Adrenal gland (tissue), 12 donors: Measurements from ENCODE around the gene ACADS. TPM values are rescaled to one million over a fixed set of nuclear protein-coding genes. Genes with fewer than 3 reads are reported as not detected.
A peak's percentile ranks its signal among the peaks of the same experiment; 100 is the strongest.

Experiments used
- DNase-seq, 7 donors: peaks; one replicate each; pipeline ENCODE4 v3.0.0-alpha.2; 2019 to 2020
- H3K27ac ChIP-seq, 5 donors: fragments of 200-600 bp; sonication (generic) in 4 of 5; 1 replicate in 3 of 5; 2 replicates in 2 of 5; pipeline versions ENCODE4 v1.5.1 to v1.8.0; 2016 to 2020; ENCODE audit warnings: mild to moderate bottlenecking in 1 of 5
- H3K27me3 ChIP-seq: fragments of 200-600 bp; 2 replicates; pipeline ENCODE4 v1.8.0; 2021
- H3K36me3 ChIP-seq, 2 donors: fragments of 200-600 bp; replicated peaks in 1 of 2; 1 replicate in 1 of 2; 2 replicates in 1 of 2; pipeline versions ENCODE4 v1.5.1 to v1.8.0; 2018 to 2022
- H3K4me1 ChIP-seq, 2 donors: fragments of 200-600 bp; replicated peaks in 1 of 2; 1 replicate in 1 of 2; 2 replicates in 1 of 2; pipeline versions ENCODE4 v1.5.1 to v1.8.0; 2018 to 2021
- H3K4me3 ChIP-seq, 4 donors: fragments of 200-600 bp; sonication (generic) in 3 of 4; one replicate each; pipeline ENCODE4 v1.5.1; 2016 to 2018
- H3K9me3 ChIP-seq, 3 donors: fragments of 200-600 bp; sonication (generic) in 1 of 3; replicated peaks in 1 of 3; 1 replicate in 2 of 3; 2 replicates in 1 of 3; pipeline versions ENCODE4 v1.5.1 to v1.8.0; 2016 to 2021
- CTCF ChIP-seq, 6 experiments: fragments of 450-650 bp in 4 of 6; fragments of 200-600 bp in 2 of 6; sonication (generic) in 1 of 6; IDR thresholded peaks; 1 replicate in 5 of 6; 2 replicates in 1 of 6; pipeline versions ENCODE4 v1.5.1 to v1.8.0; 2016 to 2021; ENCODE audit warnings: antibody characterized with exemption in 6 of 6, mild to moderate bottlenecking in 2 of 6, moderate library complexity in 1 of 6
- POLR2A ChIP-seq, 2 donors: fragments of 450-650 bp; IDR thresholded peaks; one replicate each; pipeline ENCODE4 v1.6.1; 2017; ENCODE audit warnings: antibody characterized with exemption in 2 of 2, mild to moderate bottlenecking in 2 of 2, moderate library complexity in 1 of 2
- WGBS, 4 donors: extraction: QIAGEN DNeasy Blood & Tissue Kit in 2 of 4; methylation state at CpG; one replicate each; pipeline versions ENCODE4 v1.1.5 to v1.1.7; 2013 to 2017; 5-methylcytosine and 5-hydroxymethylcytosine counted together
- intact Hi-C, 2 donors: fragments of 100-400 bp; cut with DNase I; formaldehyde crosslinking; loops; one replicate each; pipeline versions ENCODE4 v1.14.1 to v1.15.0; 2022 to 2023
- polyA plus RNA-seq, 3 donors: library from polyadenylated mRNA; stranded (reverse); fragments of 200-250 nt in 2 of 3; fragments of 350-450 nt in 1 of 3; fragmentation: Illumina TruSeq in 1 of 3; extraction: RNeasy Lipid Tissue Mini Kit (QIAGEN cat#74804) in 1 of 3; gene quantifications; one replicate each; pipeline ENCODE4 v1.2.3, GENCODE V29; 2013 to 2014
- total RNA-seq, 9 donors: library from RNA; depleted of rRNA in 4 of 9; stranded (reverse); fragments of >200 nt in 4 of 9; fragments of 120-200 nt in 1 of 9; fragmentation: NEBNext Ultra II Directional in 1 of 9; extraction: Animal tissue kit (Norgen Biotek cat#: 25700) in 1 of 9; gene quantifications; one replicate each; pipeline versions ENCODE4 v1.1.0 to v1.2.4, GENCODE V29; 2013 to 2023
- donor health status: healthy with polysubstance abuse.
- donor health status: Bipolar disorder and iron deficiency.
- donor health status: DM: yes; HTN: yes; CAD: no.
- donor health status: DM: no; HTN: no; CAD: no.
- donor health status: DM: no; HTN: no; CAD: no.
- donor health status: DM: yes; HTN: yes; CAD: no.

Gene ACADS
- total and polyA plus RNA-seq, 12 donors, result 6.2 to 179 (median 81.0) TPM

- intact Hi-C loops, result no loop called here
- H3K27me3 ChIP-seq, result no peaks in the 10 kb centered on the region
- peaks cover 0 to 54% of the 10 kb centered on the region in 2 donors for H3K36me3 ChIP-seq
- H3K27ac ChIP-seq, result peak overlapping the region in 1 of 5 donors; percentile 93
- no peak for TF ChIP-seq CTCF (IDR thresholded peaks at IDR 0.05)
- TF ChIP-seq POLR2A (IDR thresholded peaks at IDR 0.05), result no peak
- H3K4me3 ChIP-seq, result no peak overlapping the region
- no peaks in the 10 kb centered on the region for H3K9me3 ChIP-seq
- peaks cover 45 to 54% of the 10 kb centered on the region in 2 donors for H3K4me1 ChIP-seq
- 83 to 94% (median 91%) methylated on average over 4 of the region's 4 CpGs for WGBS, 4 donors
- DNase-seq, result no peak
Measured at GRCh38 chr12:120693848-120694247, 31.8 kb upstream of the ACADS start.

DNA sequence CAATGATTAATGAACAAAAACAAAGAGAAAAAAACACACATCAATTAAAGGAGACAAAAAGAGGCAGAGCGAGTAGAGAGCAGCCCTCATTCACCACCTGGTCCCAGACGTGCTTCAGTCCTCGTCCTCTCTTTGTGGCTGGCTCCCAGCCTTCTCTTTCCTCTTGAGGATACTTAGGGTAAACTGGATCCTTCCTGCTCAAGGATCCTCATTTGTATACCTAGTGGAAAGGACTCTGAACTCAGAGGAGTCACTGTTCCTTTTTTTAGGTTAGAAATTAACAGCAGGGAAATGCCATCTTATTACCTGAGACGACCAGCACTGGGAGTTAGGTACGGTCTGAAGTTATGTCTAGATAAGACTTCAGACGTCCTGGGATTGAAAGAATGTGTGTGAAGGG is 29.0 kb upstream of the ACADS start:
- no peaks in the 10 kb centered on the region for H3K9me3 ChIP-seq
- DNase-seq, result no peak
- 68 to 83% (median 82%) methylated on average over 6 of the region's 6 CpGs for WGBS, 4 donors
- no peak overlapping the region for H3K4me3 ChIP-seq
- no peaks in the 10 kb centered on the region for H3K27me3 ChIP-seq
- intact Hi-C loops, result no loop called here
- TF ChIP-seq CTCF (IDR thresholded peaks at IDR 0.05) (no peak), POLR2A (IDR thresholded peaks at IDR 0.05) (no peak)
- H3K27ac ChIP-seq, result no peak overlapping the region
- peaks cover 17 to 32% of the 10 kb centered on the region in 2 donors for H3K4me1 ChIP-seq
- peaks cover 0 to 82% of the 10 kb centered on the region in 2 donors for H3K36me3 ChIP-seq

DNA sequence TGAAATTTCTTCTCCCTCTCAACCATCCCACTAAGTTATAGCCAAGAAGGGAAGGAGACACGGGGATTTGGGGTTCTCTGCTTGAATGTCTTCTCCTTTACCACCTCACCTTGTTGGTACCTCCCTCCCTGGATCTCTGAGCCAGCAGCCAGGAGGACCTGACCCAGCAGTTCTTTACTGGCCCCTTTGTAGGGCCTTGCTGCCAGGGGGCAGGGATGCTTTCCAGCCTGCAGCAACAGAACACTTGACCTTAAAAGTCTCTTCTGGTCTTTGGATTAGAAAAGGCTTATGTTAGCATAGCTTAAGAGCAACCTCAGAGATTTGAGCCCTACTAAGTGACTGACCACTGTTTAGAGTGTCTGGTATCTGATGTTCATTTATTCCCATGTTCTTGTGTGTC is 28.3 kb upstream of the ACADS start:
- no peaks in the 10 kb centered on the region for H3K27me3 ChIP-seq
- intact Hi-C loops, result no loop called here
- no peak overlapping the region for H3K4me3 ChIP-seq
- H3K4me1 ChIP-seq, result peaks cover 13 to 28% of the 10 kb centered on the region in 2 donors
- no peaks in the 10 kb centered on the region for H3K9me3 ChIP-seq
- TF ChIP-seq CTCF (IDR thresholded peaks at IDR 0.05) (no peak), POLR2A (IDR thresholded peaks at IDR 0.05) (no peak)
- DNase-seq, result no peak
- H3K36me3 ChIP-seq, result peaks cover 0 to 87% of the 10 kb centered on the region in 2 donors
- no peak overlapping the region for H3K27ac ChIP-seq
- WGBS, 4 donors, result 71 to 91% (median 85%) methylated on average over 1 of the region's 1 CpG

DNA sequence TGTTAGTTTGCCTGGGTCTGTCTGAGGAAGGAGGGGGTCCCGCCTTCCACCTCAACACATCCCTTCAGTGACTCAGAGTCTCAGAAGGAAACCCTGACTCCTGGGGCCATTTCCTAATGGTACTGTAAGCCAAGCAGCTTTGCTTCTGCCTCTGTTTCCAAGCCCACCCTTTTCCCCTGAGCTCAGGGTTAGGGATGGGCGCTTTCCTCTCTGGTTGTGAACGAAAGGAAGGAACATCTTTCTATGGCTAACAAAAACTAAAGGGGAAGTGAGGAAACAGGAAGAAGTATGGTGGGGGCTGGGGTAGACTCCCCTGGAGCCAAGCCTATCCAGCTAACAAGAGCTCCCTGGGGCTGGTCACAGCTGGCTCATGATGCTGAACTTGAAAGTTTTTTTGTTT is 27.0 kb upstream of the ACADS start:
- Histone ChIP-seq H3K27ac (peak overlapping the region in 3 of 5 donors; percentile 21 to 51 (median 28)), H3K4me1 (peaks cover 15 to 28% of the 10 kb centered on the region in 2 donors), H3K36me3 (peaks cover 0 to 91% of the 10 kb centered on the region in 2 donors), H3K27me3 (no peaks in the 10 kb centered on the region), H3K9me3 (no peaks in the 10 kb centered on the region), H3K4me3 (no peak overlapping the region)
- no peak for TF ChIP-seq CTCF (IDR thresholded peaks at IDR 0.05)
- no peak for TF ChIP-seq POLR2A (IDR thresholded peaks at IDR 0.05)
- no peak for DNase-seq
- intact Hi-C loops, result no loop called here
- 75 to 82% (median 78%) methylated on average over 3 of the region's 3 CpGs for WGBS, 4 donors
